NCI-H226 (cell line): Measurements from ENCODE around the gene CORO2A.
"Not testable (repeated sequence)": the region's sequence is repeated elsewhere in the genome, so short reads cannot be mapped to it uniquely, and the experiment has no call there.

Experiments
- DNase-seq: peaks from one replicate; pipeline ENCODE4 v3.0.0-alpha.2; 2015

The CORO2A gene

GRCh38 chr9:98101868-98102273 is 90.6 kb downstream of the CORO2A start:
- DNase-seq: no peak

GRCh38 chr9:98101416-98101815 is 91.0 kb downstream of the CORO2A start:
- no peak for DNase-seq

- no peak for DNase-seq
Measured at GRCh38 chr9:98100456-98100855, 92.0 kb downstream of the CORO2A start.

GRCh38 chr9:98099898-98100297 is 92.5 kb downstream of the CORO2A start:
- no peak for DNase-seq

- no peak for DNase-seq
Measured at GRCh38 chr9:98099346-98099745, 93.1 kb downstream of the CORO2A start.

- DNase-seq: no peak
Measured at GRCh38 chr9:98097836-98098235, 94.6 kb downstream of the CORO2A start.

- DNase-seq: no peak
Measured at GRCh38 chr9:98096091-98096490, 96.3 kb downstream of the CORO2A start.

GRCh38 chr9:98095401-98095800 is 97.0 kb downstream of the CORO2A start:
- no peak for DNase-seq

- DNase-seq: no peak
Measured at GRCh38 chr9:98094851-98095250, 97.6 kb downstream of the CORO2A start.

- no peak for DNase-seq
Measured at GRCh38 chr9:98094316-98094715, 98.1 kb downstream of the CORO2A start.

- DNase-seq: no peak
Measured at GRCh38 chr9:98092613-98092931, 99.9 kb downstream of the CORO2A start.

GRCh38 chr9:98091735-98092612 is 100.5 kb downstream of the CORO2A start:
- no peak for DNase-seq

GRCh38 chr9:98090674-98091073 is 101.8 kb downstream of the CORO2A start:
- DNase-seq: not testable (repeated sequence)

GRCh38 chr9:98087420-98088354 is 104.8 kb downstream of the CORO2A start:
- no peak for DNase-seq

- DNase-seq: no peak
Measured at GRCh38 chr9:98086461-98086860, 106.0 kb downstream of the CORO2A start.

GRCh38 chr9:98085944-98086343 is 106.5 kb downstream of the CORO2A start:
- DNase-seq: no peak

- no peak for DNase-seq
Measured at GRCh38 chr9:98085058-98085457, 107.4 kb downstream of the CORO2A start.

GRCh38 chr9:98084396-98084795 is 108.0 kb downstream of the CORO2A start:
- no peak for DNase-seq

- no peak for DNase-seq
Measured at GRCh38 chr9:98083566-98084183, 108.8 kb downstream of the CORO2A start.

- no peak for DNase-seq
Measured at GRCh38 chr9:98083061-98083501, 109.4 kb downstream of the CORO2A start.

- DNase-seq: peak; percentile 53
Measured at GRCh38 chr9:98081477-98082219, 110.8 kb downstream of the CORO2A start.

GRCh38 chr9:98080780-98081179 is 111.7 kb downstream of the CORO2A start:
- DNase-seq: no peak

GRCh38 chr9:98080326-98080725 is 112.1 kb downstream of the CORO2A start:
- DNase-seq: no peak
